K562 (cell line): ENCODE results near the gene BIRC3. TPM values are rescaled to one million over a fixed set of nuclear protein-coding genes. Genes with fewer than 3 reads are reported as not detected.

Experiments used
- ATAC-seq: fragments of 200-7000 bp; cut with Tn5 transposase; 3 replicates; pipeline ENCODE4 v1.9.1; 2020; ENCODE audit warnings: moderate library complexity
- BruUV-seq: library from RNA; stranded (reverse); fragments of 400-500 nt; replicated peaks from 2 replicates; lab custom pipeline; 2021; lab: Mats Ljungman, UMichigan
- CTCF ChIA-PET: fragments of 300-600 bp; formaldehyde crosslinking; extraction: SDS; loops from one replicate; lab custom pipeline; 2021; ENCODE audit warnings: low intra/inter-chr PET ratio; lab: Yijun Ruan, JAX
- POLR2A ChIA-PET: fragments of 300-600, 350-650 bp; sonication (Branson Sonifier 250); formaldehyde crosslinking; extraction: SDS; loops from one replicate; lab custom pipeline; 2021; ENCODE audit warnings: antibody characterized with exemption, inconsistent platforms; lab: Yijun Ruan, JAX
- DNase-seq, 4 experiments: peaks; one replicate each; pipeline versions ENCODE4 v3.0.0 to v3.0.0-alpha.2; 2011 to 2018; ENCODE audit warnings: low spot score in 3 of 4, mixed read lengths in 3 of 4; ENCODE audit errors: extremely low read depth in 1 of 4
- FAIRE-seq: peaks from 2 replicates; lab custom pipeline; 2011; peaks lifted over from hg19 to GRCh38; lab: Jason Lieb, UNC
- H2AFZ ChIP-seq: 2 replicates; pipeline ENCODE4 v1.6.0; 2011; ENCODE audit warnings: low read depth, low read length, control low read depth, inconsistent platforms
- H3K27ac ChIP-seq: fragments of 200-600 bp; 3 replicates; pipeline ENCODE4 v1.8.0; 2011; ENCODE audit warnings: low read depth, mild to moderate bottlenecking, control low read depth, inconsistent platforms, low read length, moderate library complexity, mixed read lengths; ENCODE audit errors: extremely low read depth
- H3K27me3 ChIP-seq, 2 experiments: fragments of 300-600 bp in 1 of 2; 2 replicates in 1 of 2; 3 replicates in 1 of 2; pipeline versions ENCODE4 v1.6.0 to v1.8.0; 2011; ENCODE audit warnings: inconsistent platforms in 2 of 2, low read length in 2 of 2, mild to moderate bottlenecking in 1 of 2, mixed read lengths in 1 of 2, moderate library complexity in 1 of 2; ENCODE audit not compliant: control insufficient read depth in 2 of 2, insufficient read depth in 2 of 2
- H3K36me3 ChIP-seq: fragments of 300-600 bp; 3 replicates; pipeline ENCODE4 v1.8.0; 2011; ENCODE audit warnings: mild to moderate bottlenecking, low read length, inconsistent platforms; ENCODE audit not compliant: control insufficient read depth, insufficient read depth
- H3K4me1 ChIP-seq, 2 experiments: fragments of 200-600 bp in 1 of 2; replicated peaks in 1 of 2; 2 replicates in 1 of 2; 3 replicates in 1 of 2; pipeline versions ENCODE4 v1.5.1 to v1.8.0; 2011; ENCODE audit warnings: inconsistent platforms in 2 of 2, low read length in 2 of 2, mild to moderate bottlenecking in 1 of 2, mixed read lengths in 1 of 2, moderate library complexity in 1 of 2; ENCODE audit not compliant: control insufficient read depth in 2 of 2, insufficient read depth in 2 of 2
- H3K4me2 ChIP-seq: 2 replicates; pipeline ENCODE4 v1.6.1; 2011; ENCODE audit warnings: low read length, control low read depth, inconsistent platforms, mixed read lengths; ENCODE audit not compliant: insufficient read depth
- H3K4me3 ChIP-seq: fragments of 200-600 bp; sonication (generic), shearing (Covaris generic); 2 replicates; pipeline ENCODE4 v1.5.1; 2016; ENCODE audit warnings: control low read depth, inconsistent platforms
- H3K79me2 ChIP-seq: fragments of 200-600 bp; 3 replicates; pipeline ENCODE4 v1.8.0; 2011; ENCODE audit warnings: low read length, inconsistent platforms; ENCODE audit not compliant: control insufficient read depth, insufficient read depth
- H3K9ac ChIP-seq, 2 experiments: 2 replicates each; pipeline versions ENCODE4 v1.6.0 to v1.6.1; 2011; ENCODE audit warnings: low read depth in 2 of 2, low read length in 2 of 2, control low read depth in 1 of 2, inconsistent platforms in 1 of 2, mild to moderate bottlenecking in 1 of 2, mixed read lengths in 1 of 2; ENCODE audit not compliant: insufficient read depth in 1 of 2
- H3K9me1 ChIP-seq: one replicate; pipeline ENCODE4 v1.6.0; 2011; ENCODE audit warnings: inconsistent platforms, mild to moderate bottlenecking, low read length, moderate library complexity; ENCODE audit not compliant: control insufficient read depth, insufficient read depth
- H3K9me3 ChIP-seq: replicated peaks from 2 replicates; pipeline ENCODE4 v1.5.1; 2011; ENCODE audit warnings: low read depth, low read length, inconsistent platforms; ENCODE audit not compliant: control insufficient read depth, insufficient read depth
- H4K20me1 ChIP-seq: replicated peaks from 2 replicates; pipeline ENCODE4 v1.6.1; 2011; ENCODE audit warnings: low read length, inconsistent platforms, mixed read lengths; ENCODE audit not compliant: control insufficient read depth, insufficient read depth
- ADNP ChIP-seq: fragments of 200-800 bp; sonication (Bioruptor generic); IDR thresholded peaks from 2 replicates; pipeline ENCODE4 v1.6.1; 2016; ENCODE audit warnings: missing genetic modification characterization, missing compliant biosample characterization
- ATF1 ChIP-seq, 2 experiments: fragments of 450-650 bp in 1 of 2; IDR thresholded peaks; 2 replicates each; pipeline ENCODE4 v1.6.1; 2016; ENCODE audit warnings: missing compliant biosample characterization in 1 of 2, missing genetic modification characterization in 1 of 2
- FOXJ2 ChIP-seq: fragments of 200-800 bp; sonication (Bioruptor generic); IDR thresholded peaks from 2 replicates; pipeline ENCODE4 v1.6.1; 2016; ENCODE audit warnings: missing genetic modification characterization, missing compliant biosample characterization
- KAT2B ChIP-seq: IDR thresholded peaks from one replicate; pipeline ENCODE4 v1.6.1; 2012; ENCODE audit warnings: low read depth, mild to moderate bottlenecking, control low read depth, inconsistent platforms, low read length, moderate library complexity
- KLF13 ChIP-seq: fragments of 450-650 bp; IDR thresholded peaks from 2 replicates; pipeline ENCODE4 v1.6.1; 2016; ENCODE audit warnings: missing genetic modification characterization, low read depth, mild to moderate bottlenecking, missing compliant biosample characterization, moderate library complexity, borderline replicate concordance
- LEF1 ChIP-seq: fragments of 450-650 bp; IDR thresholded peaks from 2 replicates; pipeline ENCODE4 v1.6.1; 2016; ENCODE audit warnings: mild to moderate bottlenecking
- MAFG ChIP-seq: fragments of 450-650 bp; conservative IDR thresholded peaks from 2 replicates; pipeline ENCODE4 v1.6.1; 2016; ENCODE audit warnings: missing genetic modification characterization, missing compliant biosample characterization
- MAFK ChIP-seq: IDR thresholded peaks from 2 replicates; pipeline ENCODE4 v1.6.1; 2011; ENCODE audit warnings: low read length, improper control_type of control experiment
- NCOA1 ChIP-seq: fragments of 450-650 bp; IDR thresholded peaks from 2 replicates; pipeline ENCODE4 v1.6.1; 2016; ENCODE audit warnings: low read depth
- SOX6 ChIP-seq: fragments of 450-650 bp; IDR thresholded peaks from 2 replicates; pipeline ENCODE4 v1.6.1; 2014; ENCODE audit warnings: mild to moderate bottlenecking
- SP1 ChIP-seq: sonication (generic); formaldehyde crosslinking; IDR thresholded peaks from 2 replicates; pipeline ENCODE4 v1.8.1; 2022; ENCODE audit warnings: mild to moderate bottlenecking, missing genetic modification reagents
- TCF15 ChIP-seq: fragments of 250-450 bp; sonication (Bioruptor Pico); IDR thresholded peaks from 2 replicates; pipeline ENCODE4 v1.8.0; 2022; ENCODE audit warnings: moderate library complexity, mild to moderate bottlenecking, inconsistent platforms
- THRAP3 ChIP-seq: fragments of 450-650 bp; IDR thresholded peaks from 2 replicates; pipeline ENCODE4 v1.6.1; 2016; ENCODE audit warnings: mild to moderate bottlenecking, inconsistent platforms, borderline replicate concordance
- ZNF184 ChIP-seq: sonication (generic); formaldehyde crosslinking; IDR thresholded peaks from 2 replicates; pipeline ENCODE4 v1.5.0; 2020; ENCODE audit warnings: missing genetic modification reagents
- ZNF212 ChIP-seq: fragments of 450-650 bp; formaldehyde crosslinking; IDR thresholded peaks from 2 replicates; pipeline ENCODE4 v1.4.0; 2020; ENCODE audit warnings: mild to moderate bottlenecking
- ZNF347 ChIP-seq: fragments of 450-650 bp; formaldehyde crosslinking; IDR thresholded peaks from 2 replicates; pipeline ENCODE4 v1.4.0; 2020; ENCODE audit warnings: low read depth, mild to moderate bottlenecking, moderate library complexity
- ZNF561 ChIP-seq: fragments of 450-650 bp; formaldehyde crosslinking; conservative IDR thresholded peaks from 2 replicates; pipeline ENCODE4 v1.4.0; 2020; ENCODE audit warnings: mild to moderate bottlenecking, moderate library complexity
- WGBS: fragments of 100-300 bp; shearing (Covaris generic); methylation state at CpG from one replicate; pipeline ENCODE4 v1.1.6; 2016; ENCODE audit warnings: low coverage, mixed read lengths; ENCODE audit not compliant: insufficient coverage; ENCODE audit errors: missing lambda C conversion rate; 5-methylcytosine and 5-hydroxymethylcytosine counted together
- in situ Hi-C: fragments of 300-500 bp; cut with MboI; formaldehyde crosslinking; loops from 4 replicates; pipeline ENCODE4 v1.15.0; 2018; ENCODE audit warnings: inconsistent platforms, mixed read lengths
- intact Hi-C: fragments of 100-400 bp; cut with micrococcal nuclease; formaldehyde crosslinking; loops from 2 replicates; pipeline ENCODE4 v1.14.2; 2022
- polyA plus RNA-seq, 8 experiments: library from polyadenylated mRNA; depleted of rRNA in 4 of 8; stranded (reverse) in 5 of 8; unstranded in 3 of 8; fragments of >200 nt; fragmentation: Nextera tagmentation in 2 of 8; fragmentation: Illumina TruSeq in 1 of 8; extraction: Ambion mirVana in 2 of 8; extraction: Trizol in 1 of 8; gene quantifications; 2 replicates each; pipeline versions ENCODE4 v1.2.1 to v1.2.3, GENCODE V29; 2011 to 2014; ENCODE audit warnings: inconsistent platforms in 1 of 8, missing spikeins in 1 of 8
- total RNA-seq, 7 experiments: library from RNA; depleted of rRNA in 6 of 7; stranded (reverse); fragments of >200 nt in 6 of 7; fragmentation: Illumina TruSeq in 2 of 7; extraction: Trizol in 2 of 7; gene quantifications; 2 replicates each; pipeline versions ENCODE4 v1.2.1 to v1.2.3, GENCODE V29; 2011 to 2021; ENCODE audit warnings: low replicate concordance in 1 of 7
- TF ChIP-seq, protein P1 (sequence below), 3 experiments: IDR thresholded peaks in 2 of 3; conservative IDR thresholded peaks in 1 of 3; 2 replicates each; pipeline ENCODE4 v1.5.1; 2011 to 2012; ENCODE audit warnings: low read length in 3 of 3, mild to moderate bottlenecking in 3 of 3, control low read depth in 2 of 3, improper control_type of control experiment in 1 of 3, inconsistent platforms in 1 of 3, low read depth in 1 of 3, mixed read lengths in 1 of 3, moderate library complexity in 1 of 3; ENCODE audit not compliant: insufficient read depth in 2 of 3
- TF ChIP-seq, protein P2 (sequence below): fragments of 250-450 bp; sonication (Bioruptor Pico); IDR thresholded peaks from 2 replicates; pipeline ENCODE4 v1.8.0; 2021; ENCODE audit warnings: borderline replicate concordance, mild to moderate bottlenecking, moderate library complexity; ENCODE audit not compliant: poor library complexity, severe bottlenecking

Gene BIRC3
- total and polyA plus RNA-seq, 9 of the 15 experiments (the other 6 are each of a cell fraction or from before 2014, with no cell fraction given): 0.08 to 0.42 (median 0.18) TPM

GRCh38 chr11:102304686-102305085, 12.6 kb upstream of the BIRC3 start:
- Histone ChIP-seq H3K4me1 (peaks cover 0 to 16% of the 10 kb centered on the region in 2 experiments; a peak in 1 of 5 replicates), H3K4me2 (no peak overlapping the region), H3K9me1 (no peaks in the 10 kb centered on the region), H3K36me3 (no peaks in the 10 kb centered on the region), H3K9me3 (no peaks in the 10 kb centered on the region), H3K27ac (no peak overlapping the region), H3K4me3 (no peak overlapping the region), H3K9ac (no peak overlapping the region), H3K79me2 (no peaks in the 10 kb centered on the region), H3K27me3 (no peaks in the 10 kb centered on the region; a peak in 1 of 5 replicates), H4K20me1 (no peaks in the 10 kb centered on the region), H2AFZ (no peak overlapping the region)
- ATAC-seq: no peak
- no TSS peak for BruUV-seq
- intact Hi-C loops (no loop called here), in situ Hi-C loops (no loop called here)
- 0% methylated on average over 4 of the region's 4 CpGs for WGBS
- DNase-seq: no peak
- no peak for TF ChIP-seq NCOA1
- TF ChIP-seq THRAP3: no peak
- no peak for TF ChIP-seq ZNF184 (CRISPR knock-in tag)
- TF ChIP-seq SOX6: no peak
- no peak for TF ChIP-seq TCF15
- TF ChIP-seq, protein P1, sequence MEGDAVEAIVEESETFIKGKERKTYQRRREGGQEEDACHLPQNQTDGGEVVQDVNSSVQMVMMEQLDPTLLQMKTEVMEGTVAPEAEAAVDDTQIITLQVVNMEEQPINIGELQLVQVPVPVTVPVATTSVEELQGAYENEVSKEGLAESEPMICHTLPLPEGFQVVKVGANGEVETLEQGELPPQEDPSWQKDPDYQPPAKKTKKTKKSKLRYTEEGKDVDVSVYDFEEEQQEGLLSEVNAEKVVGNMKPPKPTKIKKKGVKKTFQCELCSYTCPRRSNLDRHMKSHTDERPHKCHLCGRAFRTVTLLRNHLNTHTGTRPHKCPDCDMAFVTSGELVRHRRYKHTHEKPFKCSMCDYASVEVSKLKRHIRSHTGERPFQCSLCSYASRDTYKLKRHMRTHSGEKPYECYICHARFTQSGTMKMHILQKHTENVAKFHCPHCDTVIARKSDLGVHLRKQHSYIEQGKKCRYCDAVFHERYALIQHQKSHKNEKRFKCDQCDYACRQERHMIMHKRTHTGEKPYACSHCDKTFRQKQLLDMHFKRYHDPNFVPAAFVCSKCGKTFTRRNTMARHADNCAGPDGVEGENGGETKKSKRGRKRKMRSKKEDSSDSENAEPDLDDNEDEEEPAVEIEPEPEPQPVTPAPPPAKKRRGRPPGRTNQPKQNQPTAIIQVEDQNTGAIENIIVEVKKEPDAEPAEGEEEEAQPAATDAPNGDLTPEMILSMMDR (IDR thresholded peaks at IDR 0.05 in 2 of 3, conservative IDR thresholded peaks at IDR 0.05 in 1 of 3; ENCODE audit: insufficient read depth in 2 of 3, low read depth in 1 of 3, low read length in 3 of 3): no peak
- no peak for TF ChIP-seq KAT2B
- no peak for TF ChIP-seq MAFG (tag)
- no peak for TF ChIP-seq SP1 (CRISPR knock-in tag)
- TF ChIP-seq FOXJ2 (tag): no peak
- no peak for TF ChIP-seq ZNF212 (CRISPR knock-in tag)
- TF ChIP-seq ZNF561 (CRISPR knock-in tag): no peak
- TF ChIP-seq MAFK: no peak
- TF ChIP-seq, protein P2, sequence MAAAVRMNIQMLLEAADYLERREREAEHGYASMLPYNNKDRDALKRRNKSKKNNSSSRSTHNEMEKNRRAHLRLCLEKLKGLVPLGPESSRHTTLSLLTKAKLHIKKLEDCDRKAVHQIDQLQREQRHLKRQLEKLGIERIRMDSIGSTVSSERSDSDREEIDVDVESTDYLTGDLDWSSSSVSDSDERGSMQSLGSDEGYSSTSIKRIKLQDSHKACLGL (CRISPR knock-in tag): no peak
- TF ChIP-seq ATF1 (CRISPR knock-in tag; IDR thresholded peaks at IDR 0.05): no peak
- no peak for TF ChIP-seq ATF1 (tag; IDR thresholded peaks at IDR 0.05)
- no peak for TF ChIP-seq KLF13 (tag)
- no peak for TF ChIP-seq ADNP (tag)
- no peak for TF ChIP-seq ZNF347 (CRISPR knock-in tag)
- no peak for TF ChIP-seq LEF1
- POLR2A ChIA-PET: no interaction called here
- CTCF ChIA-PET: no interaction called here
- FAIRE-seq: no peak
